Sigmoid colon (tissue), 7 donors: ENCODE measurements around the gene ADARB2. TPM values are rescaled to one million over a fixed set of nuclear protein-coding genes. Genes with fewer than 3 reads are reported as not detected.

Source experiments
- DNase-seq: peaks from one replicate; pipeline ENCODE4 v3.0.0-alpha.2; 2019
- H3K27ac ChIP-seq, 4 donors: fragments of 200-600 bp; sonication (generic); one replicate each; pipeline ENCODE4 v1.5.1; 2016 to 2019; ENCODE audit warnings: mild to moderate bottlenecking in 1 of 4
- H3K27me3 ChIP-seq, 3 donors: fragments of 200-600 bp; sonication (generic); one replicate each; pipeline ENCODE4 v1.5.1; 2019; ENCODE audit warnings: mild to moderate bottlenecking in 1 of 3
- H3K36me3 ChIP-seq, 4 donors: fragments of 200-600 bp; sonication (generic); one replicate each; pipeline ENCODE4 v1.5.1; 2016 to 2019
- H3K4me1 ChIP-seq, 4 donors: fragments of 200-600 bp; sonication (generic); one replicate each; pipeline ENCODE4 v1.5.1; 2017 to 2019
- H3K4me3 ChIP-seq, 4 donors: fragments of 200-600 bp; sonication (generic); one replicate each; pipeline ENCODE4 v1.5.1; 2017 to 2019; ENCODE audit warnings: mild to moderate bottlenecking in 2 of 4, moderate library complexity in 1 of 4
- H3K9me3 ChIP-seq, 4 donors: fragments of 200-600 bp in 3 of 4; sonication (generic) in 3 of 4; one replicate each; pipeline versions ENCODE4 v1.5.1 to v1.6.1; 2013 to 2019
- CTCF ChIP-seq, 4 experiments: fragments of 450-650 bp in 3 of 4; fragments of 200-600 bp in 1 of 4; IDR thresholded peaks; one replicate each; pipeline ENCODE4 v1.5.1; 2016 to 2019; ENCODE audit warnings: antibody characterized with exemption in 4 of 4, mild to moderate bottlenecking in 3 of 4, moderate library complexity in 2 of 4
- EP300 ChIP-seq, 4 donors: sonication (generic); formaldehyde crosslinking; IDR thresholded peaks; one replicate each; pipeline ENCODE4 v1.6.1; 2017; ENCODE audit warnings: antibody characterized with exemption in 4 of 4
- POLR2A ChIP-seq, 2 donors: fragments of 450-650 bp; IDR thresholded peaks; one replicate each; pipeline ENCODE4 v1.6.1; 2016; ENCODE audit warnings: antibody characterized with exemption in 2 of 2, mild to moderate bottlenecking in 2 of 2, moderate library complexity in 2 of 2
- POLR2AphosphoS5 ChIP-seq, 4 donors: sonication (generic); formaldehyde crosslinking; IDR thresholded peaks; one replicate each; pipeline ENCODE4 v1.6.1; 2017; ENCODE audit warnings: antibody characterized with exemption in 4 of 4
- WGBS, 2 donors: extraction: QIAGEN DNeasy Blood & Tissue Kit; methylation state at CpG; one replicate each; pipeline ENCODE4 v1.1.7; 2013; 5-methylcytosine and 5-hydroxymethylcytosine counted together
- intact Hi-C: fragments of 100-400 bp; cut with DNase I; formaldehyde crosslinking; loops from one replicate; pipeline ENCODE4 v1.15.1; 2023
- polyA plus RNA-seq, 3 donors: library from polyadenylated mRNA; stranded (reverse); fragments of 200-250 nt; gene quantifications; one replicate each; pipeline ENCODE4 v1.2.3, GENCODE V29; 2013
- total RNA-seq, 4 donors: library from RNA; depleted of rRNA; stranded (reverse); fragments of >200 nt; gene quantifications; one replicate each; pipeline ENCODE4 v1.1.0, GENCODE V29; 2016
- donor health status: healthy with polysubstance abuse.
- donor health status: Bipolar disorder and iron deficiency.
- donor health status: healthy.

Gene ADARB2
- total and polyA plus RNA-seq, 7 donors = 0.60 to 5.9 (median 3.5) TPM; not detected in 1

- H3K27me3 ChIP-seq = no peaks in the 10 kb centered on the region
- intact Hi-C loops = no loop called here
- TF ChIP-seq POLR2A (IDR thresholded peaks at IDR 0.05) = no peak
- no peak for TF ChIP-seq EP300 (IDR thresholded peaks at IDR 0.05)
- no peak for TF ChIP-seq CTCF (IDR thresholded peaks at IDR 0.05)
- no peak for TF ChIP-seq POLR2AphosphoS5 (IDR thresholded peaks at IDR 0.05)
- H3K27ac ChIP-seq = no peak overlapping the region
- no peak overlapping the region for H3K4me3 ChIP-seq
- H3K4me1 ChIP-seq = no peaks in the 10 kb centered on the region
- 69 to 70% methylated on average over 8 of the region's 8 CpGs for WGBS, 2 donors
- no peaks in the 10 kb centered on the region for H3K36me3 ChIP-seq
- no peak for DNase-seq
- H3K9me3 ChIP-seq = peaks cover 0 to 3% (median 1%) of the 10 kb centered on the region in 4 donors
These were observed 24.8 kb upstream of the ADARB2 start for GRCh38 chr10:1762076-1762475.

- TF ChIP-seq POLR2A (IDR thresholded peaks at IDR 0.05) = no peak
- TF ChIP-seq CTCF (IDR thresholded peaks at IDR 0.05) = no peak
- no peak for TF ChIP-seq EP300 (IDR thresholded peaks at IDR 0.05)
- TF ChIP-seq POLR2AphosphoS5 (IDR thresholded peaks at IDR 0.05) = no peak
- Histone ChIP-seq H3K27me3 (no peaks in the 10 kb centered on the region), H3K9me3 (peaks cover 0 to 3% (median 0%) of the 10 kb centered on the region in 4 donors), H3K27ac (no peak overlapping the region), H3K4me1 (no peaks in the 10 kb centered on the region), H3K4me3 (no peak overlapping the region), H3K36me3 (no peaks in the 10 kb centered on the region)
- intact Hi-C loops = no loop called here
- no peak for DNase-seq
- WGBS, 2 donors = 52 to 55% methylated on average over 19 of the region's 19 CpGs
These were observed 17.3 kb upstream of the ADARB2 start for GRCh38 chr10:1754506-1755153.

GRCh38 chr10:1752153-1752552, 14.8 kb upstream of the ADARB2 start:
- no peaks in the 10 kb centered on the region for H3K27me3 ChIP-seq
- intact Hi-C loops = no loop called here
- H3K4me1 ChIP-seq = no peaks in the 10 kb centered on the region
- H3K4me3 ChIP-seq = no peak overlapping the region
- DNase-seq = no peak
- no peak overlapping the region for H3K27ac ChIP-seq
- no peaks in the 10 kb centered on the region for H3K36me3 ChIP-seq
- H3K9me3 ChIP-seq = peaks cover 0 to 3% (median 1%) of the 10 kb centered on the region in 4 donors
- TF ChIP-seq CTCF (IDR thresholded peaks at IDR 0.05) (no peak), POLR2AphosphoS5 (IDR thresholded peaks at IDR 0.05) (no peak), POLR2A (IDR thresholded peaks at IDR 0.05) (no peak), EP300 (IDR thresholded peaks at IDR 0.05) (no peak)

- 82 to 86% methylated on average over 5 of the region's 5 CpGs for WGBS, 2 donors
- no peaks in the 10 kb centered on the region for H3K27me3 ChIP-seq
- intact Hi-C loops = no loop called here
- H3K4me3 ChIP-seq = no peak overlapping the region
- H3K4me1 ChIP-seq = no peaks in the 10 kb centered on the region
- H3K9me3 ChIP-seq = peaks cover 0 to 3% (median 1%) of the 10 kb centered on the region in 4 donors
- no peak for TF ChIP-seq POLR2AphosphoS5 (IDR thresholded peaks at IDR 0.05)
- no peak for TF ChIP-seq CTCF (IDR thresholded peaks at IDR 0.05)
- no peak for TF ChIP-seq EP300 (IDR thresholded peaks at IDR 0.05)
- no peak for TF ChIP-seq POLR2A (IDR thresholded peaks at IDR 0.05)
- no peaks in the 10 kb centered on the region for H3K36me3 ChIP-seq
- no peak overlapping the region for H3K27ac ChIP-seq
- no peak for DNase-seq
These were observed 10.3 kb upstream of the ADARB2 start for GRCh38 chr10:1747590-1748157.
